GM12891 (cell line): ENCODE results near the gene GUCY2C.

Source experiments
- DNase-seq: peaks from one replicate; pipeline ENCODE4 v3.0.0; 2011; ENCODE audit warnings: low spot score; ENCODE audit not compliant: insufficient read length
- FAIRE-seq: peaks from 2 replicates; lab custom pipeline; 2011; peaks lifted over from hg19 to GRCh38; lab: Jason Lieb, UNC
- PAX5 ChIP-seq: IDR thresholded peaks from 2 replicates; pipeline ENCODE4 v1.6.1; 2011; ENCODE audit warnings: low read length, moderate library complexity, mild to moderate bottlenecking; ENCODE audit not compliant: insufficient read depth, severe bottlenecking
- POLR2A ChIP-seq: IDR thresholded peaks from 2 replicates; pipeline ENCODE4 v1.6.1; 2011; ENCODE audit warnings: low read depth, low read length, control low read depth
- POLR2AphosphoS5 ChIP-seq: IDR thresholded peaks from 2 replicates; pipeline ENCODE4 v1.6.1; 2011; ENCODE audit warnings: low read depth, low read length, control low read depth
- POU2F2 ChIP-seq: IDR thresholded peaks from 2 replicates; pipeline ENCODE4 v1.6.1; 2011; ENCODE audit warnings: low read depth, mild to moderate bottlenecking, control low read depth, low read length, moderate library complexity
- SPI1 ChIP-seq: IDR thresholded peaks from 2 replicates; pipeline ENCODE4 v1.6.1; 2011; ENCODE audit warnings: low read depth, low read length, control low read depth
- TAF1 ChIP-seq: IDR thresholded peaks from 2 replicates; pipeline ENCODE4 v1.6.1; 2011; ENCODE audit warnings: low read depth, low read length, control low read depth

Gene GUCY2C

GRCh38 chr12:14578646-14579045 lies 117.8 kb downstream of the GUCY2C start:
- DNase-seq, result no peak
- TF ChIP-seq PAX5 (no peak), SPI1 (peak; percentile 61)
- peak; percentile 76 for FAIRE-seq

DNA sequence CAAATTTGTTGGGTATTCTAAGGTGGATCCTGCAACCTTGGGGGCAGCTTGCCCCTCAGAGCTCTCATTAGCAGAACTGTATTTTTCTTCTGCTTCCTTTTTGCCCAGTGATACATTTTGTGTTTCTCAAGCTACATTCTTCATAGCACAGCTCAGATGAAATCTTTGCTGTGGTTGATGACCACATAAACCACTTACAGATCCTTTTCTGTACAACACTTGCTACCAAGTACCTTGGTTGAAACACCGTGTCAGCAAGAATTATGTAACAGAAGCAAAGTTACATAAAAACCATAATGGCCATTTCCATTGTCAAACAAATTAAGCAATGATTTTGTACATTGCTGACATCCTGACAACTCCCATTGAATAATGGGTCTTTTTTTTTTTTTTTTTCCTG lies 119.1 kb downstream of the GUCY2C start:
- no peak for TF ChIP-seq SPI1
- TF ChIP-seq POLR2AphosphoS5, result no peak
- peak; percentile 91 for FAIRE-seq

DNA sequence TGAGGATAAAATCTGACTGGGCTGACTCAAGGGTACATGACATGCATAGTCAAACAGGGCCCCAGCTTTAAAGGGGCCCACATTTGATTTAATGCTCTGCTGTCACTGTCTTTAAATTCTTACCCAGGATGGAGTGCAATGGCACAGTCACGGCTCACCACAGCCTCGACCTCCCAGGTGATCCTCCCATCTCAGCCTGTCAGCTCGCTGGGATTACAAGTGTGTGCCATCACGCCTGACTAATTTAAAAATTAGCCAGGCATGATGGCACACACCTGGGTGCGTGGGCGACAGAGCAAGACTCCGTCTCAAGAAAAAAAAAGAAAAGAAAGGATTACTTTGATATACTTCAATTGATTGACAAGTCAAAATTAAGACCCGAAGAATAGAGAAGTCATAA lies 119.5 kb downstream of the GUCY2C start:
- FAIRE-seq, result peak; percentile 9
- DNase-seq, result no peak
- no peak for TF ChIP-seq SPI1
- no peak for TF ChIP-seq TAF1
- no peak for TF ChIP-seq POLR2A
- no peak for TF ChIP-seq PAX5
- no peak for TF ChIP-seq POU2F2
- TF ChIP-seq POLR2AphosphoS5, result no peak

More for the DNA sequence above, 119.1 kb downstream of the GUCY2C start:
- no peak for DNase-seq

GRCh38 chr12:14575585-14575984 lies 120.8 kb downstream of the GUCY2C start:
- DNase-seq, result no peak
- TF ChIP-seq TAF1 (no peak), SPI1 (no peak), POU2F2 (no peak), POLR2AphosphoS5 (no peak), PAX5 (no peak)
- no peak for FAIRE-seq

DNA sequence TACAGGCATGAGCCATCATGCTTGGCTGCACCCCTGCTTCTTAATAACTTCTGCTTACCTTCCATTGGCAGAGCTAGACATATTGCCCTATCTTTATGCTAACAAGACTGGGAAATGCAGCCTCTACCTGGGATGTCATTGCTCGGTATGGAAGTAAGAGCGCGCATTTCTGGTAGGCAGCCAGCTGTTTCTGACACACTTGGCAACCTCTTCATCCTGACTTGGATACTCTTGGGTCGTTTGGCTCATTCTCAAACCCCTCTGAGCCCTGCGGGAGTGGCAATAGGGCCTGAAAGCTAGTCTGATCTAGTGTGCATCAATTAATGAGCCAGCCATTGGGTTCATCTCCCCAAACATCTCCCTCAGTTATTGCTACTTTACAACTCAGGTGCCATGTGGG lies 123.3 kb downstream of the GUCY2C start:
- DNase-seq (no peak), FAIRE-seq (no peak)
- TF ChIP-seq POLR2A (no peak), POU2F2 (no peak), PAX5 (no peak)

GRCh38 chr12:14572401-14572800 lies 124.0 kb downstream of the GUCY2C start:
- DNase-seq, result no peak
- FAIRE-seq, result peak; percentile 13
- TF ChIP-seq POU2F2 (no peak), PAX5 (no peak), SPI1 (no peak), POLR2AphosphoS5 (no peak), TAF1 (no peak), POLR2A (no peak)

GRCh38 chr12:14571779-14572178 lies 124.6 kb downstream of the GUCY2C start:
- no peak for FAIRE-seq

GRCh38 chr12:14570231-14570630 lies 126.2 kb downstream of the GUCY2C start:
- DNase-seq, result no peak
- TF ChIP-seq PAX5 (no peak), POLR2AphosphoS5 (no peak), POLR2A (no peak), POU2F2 (no peak)
- no peak for FAIRE-seq

More at GRCh38 chr12:14571779-14572178, 124.6 kb downstream of the GUCY2C start:
- TF ChIP-seq POLR2A (no peak), POU2F2 (no peak), PAX5 (no peak), POLR2AphosphoS5 (no peak), TAF1 (no peak), SPI1 (no peak)
- no peak for DNase-seq

GRCh38 chr12:14567351-14568162 lies 128.8 kb downstream of the GUCY2C start, which contains the start of gene PLBD1:
Gene PLBD1 (minus strand): TSS chr12:14567883. CDS start chr12:14567696, 187 bp downstream.
- TF ChIP-seq POU2F2, result no peak
- no peak for TF ChIP-seq SPI1
- no peak for TF ChIP-seq POLR2AphosphoS5
- TF ChIP-seq PAX5, result no peak
- TF ChIP-seq POLR2A, result no peak
- TF ChIP-seq TAF1, result no peak
- FAIRE-seq (peak; percentile 26), DNase-seq (peak; percentile 51)

DNA sequence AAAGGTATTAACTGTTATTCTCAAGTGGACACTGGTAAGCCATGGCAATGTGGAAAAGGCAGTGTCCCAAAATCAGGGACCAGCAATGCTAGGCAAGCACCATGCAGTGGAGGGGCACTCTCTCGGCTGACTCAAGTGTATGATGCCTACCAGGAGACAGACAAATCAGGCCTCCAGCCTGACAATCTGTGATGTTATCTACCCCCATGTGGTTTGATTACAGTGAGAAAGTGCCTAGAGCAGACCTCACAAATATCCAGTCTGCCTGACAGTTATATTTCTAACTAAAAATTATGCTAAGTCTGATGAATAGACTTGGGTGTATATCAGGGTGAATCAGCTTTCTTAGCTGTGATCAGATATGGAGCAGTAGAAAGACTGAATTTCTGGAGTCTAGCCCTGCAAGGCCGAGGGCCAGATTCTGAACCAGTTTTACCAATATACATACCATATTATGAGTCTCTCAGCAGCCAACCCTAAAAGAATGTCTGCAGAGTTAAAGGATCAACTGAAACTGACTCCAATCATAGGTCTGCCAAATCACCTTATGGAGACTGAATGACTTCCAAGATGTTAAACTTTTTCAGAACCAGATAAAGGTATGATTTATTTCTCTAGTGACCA lies 132.0 kb downstream of the GUCY2C start:
- FAIRE-seq (no peak), DNase-seq (no peak)
- TF ChIP-seq POU2F2, result no peak

DNA sequence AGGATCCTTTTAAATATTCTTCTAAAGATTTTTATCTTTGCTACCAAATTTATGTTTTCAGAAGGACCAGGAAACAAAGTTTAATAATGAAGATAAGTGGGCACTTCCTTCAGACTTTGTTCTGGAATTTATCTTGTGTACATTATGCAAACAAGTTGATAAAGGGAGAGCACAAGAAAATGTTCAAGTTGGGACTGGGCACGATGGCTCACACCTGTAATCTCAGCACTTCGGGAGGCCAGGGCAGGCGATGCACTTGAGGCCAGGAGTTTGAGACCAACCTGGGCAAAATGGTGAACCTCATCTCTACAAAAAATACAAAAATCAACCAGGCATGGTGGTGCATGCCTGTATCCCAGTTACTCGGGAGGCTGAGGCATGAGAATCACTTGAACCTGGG lies 133.4 kb downstream of the GUCY2C start:
- no peak for TF ChIP-seq PAX5
- TF ChIP-seq POLR2A, result no peak
- no peak for FAIRE-seq

More for the DNA sequence above, 133.4 kb downstream of the GUCY2C start:
- DNase-seq, result no peak
